Peyer's patch (tissue), 4 donors: Measurements from ENCODE around the gene VPS25. TPM values are rescaled to one million over a fixed set of nuclear protein-coding genes. Genes with fewer than 3 reads are reported as not detected.

Experiments used
- DNase-seq, 3 donors: peaks; one replicate each; pipeline ENCODE4 v3.0.0-alpha.2; 2017 to 2019
- H3K27ac ChIP-seq, 4 donors: fragments of 200-600 bp; sonication (generic); one replicate each; pipeline ENCODE4 v1.5.1; 2016 to 2019
- H3K27me3 ChIP-seq, 2 donors: fragments of 200-600 bp; sonication (generic); one replicate each; pipeline ENCODE4 v1.5.1; 2019
- H3K36me3 ChIP-seq, 3 donors: fragments of 200-600 bp; sonication (generic); one replicate each; pipeline ENCODE4 v1.5.1; 2016 to 2019
- H3K4me1 ChIP-seq, 4 donors: fragments of 200-600 bp; sonication (generic); one replicate each; pipeline ENCODE4 v1.5.1; 2016 to 2019
- H3K4me3 ChIP-seq, 4 donors: fragments of 200-600 bp; sonication (generic); 1 replicate in 3 of 4; 2 replicates in 1 of 4; pipeline ENCODE4 v1.5.1; 2016 to 2019; ENCODE audit warnings: mild to moderate bottlenecking in 1 of 4
- H3K9me3 ChIP-seq, 4 donors: fragments of 200-600 bp; sonication (generic); one replicate each; pipeline ENCODE4 v1.5.1; 2016 to 2019; ENCODE audit warnings: mild to moderate bottlenecking in 1 of 4
- POLR2A ChIP-seq, 2 donors: fragments of 450-650 bp; IDR thresholded peaks; one replicate each; pipeline ENCODE4 v1.5.1; 2017; ENCODE audit warnings: antibody characterized with exemption in 2 of 2, mild to moderate bottlenecking in 2 of 2, moderate library complexity in 2 of 2
- total RNA-seq, 4 donors: library from RNA; depleted of rRNA; stranded (reverse); fragments of >200 nt; gene quantifications; one replicate each; pipeline ENCODE4 v1.1.0, GENCODE V29; 2016
- TF ChIP-seq, protein P1 (sequence below), 6 experiments: fragments of 450-650 bp in 4 of 6; fragments of 200-600 bp in 2 of 6; sonication (generic) in 1 of 6; IDR thresholded peaks; one replicate each; pipeline ENCODE4 v1.5.1; 2017 to 2019; ENCODE audit warnings: antibody characterized with exemption in 6 of 6, mild to moderate bottlenecking in 3 of 6, moderate library complexity in 1 of 6

The VPS25 gene
- total RNA-seq, 4 donors from 2014 or later: 34.7 to 82.1 (median 67.5) TPM

DNA sequence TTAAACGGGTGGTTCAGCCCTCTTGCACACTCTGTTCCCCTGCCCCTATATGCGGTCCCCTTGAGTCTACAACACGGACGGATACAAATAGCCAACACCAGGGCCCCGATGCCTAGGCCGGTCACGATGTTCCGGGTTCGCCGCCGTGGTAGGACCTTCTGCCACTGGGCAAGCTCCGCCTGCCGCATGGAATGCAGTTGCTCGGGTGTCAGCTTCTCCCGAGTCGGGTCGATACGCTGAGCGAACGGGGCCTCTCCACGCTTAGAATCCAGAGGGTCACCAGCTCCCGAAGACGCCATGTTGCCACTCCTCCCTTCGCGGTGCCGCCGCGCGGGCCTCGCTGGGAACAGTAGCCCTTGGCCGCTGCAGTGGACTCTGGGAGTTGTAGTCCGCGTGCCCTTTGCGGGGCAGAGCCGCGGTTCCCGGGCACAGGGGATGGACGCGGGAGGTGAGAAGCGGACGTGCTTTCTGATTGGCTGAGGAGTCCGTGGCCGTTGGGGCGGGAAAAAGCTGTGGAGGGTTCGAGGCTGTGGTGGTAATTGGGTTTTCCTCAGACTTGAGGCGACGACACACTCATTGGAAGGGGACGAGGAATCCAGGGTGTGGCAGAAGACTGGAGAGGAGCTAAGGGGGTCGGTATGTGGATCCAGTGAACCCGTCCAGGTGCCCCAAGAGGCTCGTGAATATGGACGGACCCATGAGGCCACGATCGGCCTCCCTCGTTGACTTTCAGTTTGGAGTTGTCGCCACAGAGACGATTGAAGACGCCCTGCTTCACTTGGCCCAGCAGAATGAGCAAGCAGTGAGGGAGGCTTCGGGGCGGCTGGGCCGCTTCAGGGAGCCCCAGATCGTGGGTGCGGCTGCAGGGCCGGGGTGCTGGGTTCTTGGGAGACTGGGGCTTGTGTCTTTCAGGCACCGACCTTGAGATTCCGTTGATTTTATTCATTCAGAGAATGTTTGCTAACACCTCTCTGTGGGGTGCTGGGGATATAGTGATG lies 25.4 kb downstream of the VPS25 start, which contains the start of the genes CNTD1 and COA3:
TSS of gene CNTD1 (plus strand) at position 479 of the 998 bp plus-strand sequence. CDS start at position 686, 207 bp downstream.
TSS of gene COA3 (minus strand) at position 322 of the 998 bp plus-strand sequence. CDS start at position 299, 23 bp downstream.
- H3K4me1 ChIP-seq: peaks cover 0 to 29% (median 2%) of the 10 kb centered on the region in 4 donors
- TF ChIP-seq, protein P1, sequence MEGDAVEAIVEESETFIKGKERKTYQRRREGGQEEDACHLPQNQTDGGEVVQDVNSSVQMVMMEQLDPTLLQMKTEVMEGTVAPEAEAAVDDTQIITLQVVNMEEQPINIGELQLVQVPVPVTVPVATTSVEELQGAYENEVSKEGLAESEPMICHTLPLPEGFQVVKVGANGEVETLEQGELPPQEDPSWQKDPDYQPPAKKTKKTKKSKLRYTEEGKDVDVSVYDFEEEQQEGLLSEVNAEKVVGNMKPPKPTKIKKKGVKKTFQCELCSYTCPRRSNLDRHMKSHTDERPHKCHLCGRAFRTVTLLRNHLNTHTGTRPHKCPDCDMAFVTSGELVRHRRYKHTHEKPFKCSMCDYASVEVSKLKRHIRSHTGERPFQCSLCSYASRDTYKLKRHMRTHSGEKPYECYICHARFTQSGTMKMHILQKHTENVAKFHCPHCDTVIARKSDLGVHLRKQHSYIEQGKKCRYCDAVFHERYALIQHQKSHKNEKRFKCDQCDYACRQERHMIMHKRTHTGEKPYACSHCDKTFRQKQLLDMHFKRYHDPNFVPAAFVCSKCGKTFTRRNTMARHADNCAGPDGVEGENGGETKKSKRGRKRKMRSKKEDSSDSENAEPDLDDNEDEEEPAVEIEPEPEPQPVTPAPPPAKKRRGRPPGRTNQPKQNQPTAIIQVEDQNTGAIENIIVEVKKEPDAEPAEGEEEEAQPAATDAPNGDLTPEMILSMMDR (IDR thresholded peaks at IDR 0.05): no peak
- TF ChIP-seq POLR2A (IDR thresholded peaks at IDR 0.05): peak in 1 of 2 donors; percentile 63
- peak within 1 kb of the TSS; percentile 66 to 96 (median 84) for H3K4me3 ChIP-seq
- DNase-seq: peak; percentile 80 to 93 (median 92)
- H3K27ac ChIP-seq: peak within 1 kb of the TSS; percentile 68 to 93 (median 78)
- H3K27me3 ChIP-seq: no peaks in the 10 kb centered on the region
- H3K9me3 ChIP-seq: no peaks in the 10 kb centered on the region
- H3K36me3 ChIP-seq: peaks cover 0 to 5% (median 0%) of the 10 kb centered on the region in 3 donors

DNA sequence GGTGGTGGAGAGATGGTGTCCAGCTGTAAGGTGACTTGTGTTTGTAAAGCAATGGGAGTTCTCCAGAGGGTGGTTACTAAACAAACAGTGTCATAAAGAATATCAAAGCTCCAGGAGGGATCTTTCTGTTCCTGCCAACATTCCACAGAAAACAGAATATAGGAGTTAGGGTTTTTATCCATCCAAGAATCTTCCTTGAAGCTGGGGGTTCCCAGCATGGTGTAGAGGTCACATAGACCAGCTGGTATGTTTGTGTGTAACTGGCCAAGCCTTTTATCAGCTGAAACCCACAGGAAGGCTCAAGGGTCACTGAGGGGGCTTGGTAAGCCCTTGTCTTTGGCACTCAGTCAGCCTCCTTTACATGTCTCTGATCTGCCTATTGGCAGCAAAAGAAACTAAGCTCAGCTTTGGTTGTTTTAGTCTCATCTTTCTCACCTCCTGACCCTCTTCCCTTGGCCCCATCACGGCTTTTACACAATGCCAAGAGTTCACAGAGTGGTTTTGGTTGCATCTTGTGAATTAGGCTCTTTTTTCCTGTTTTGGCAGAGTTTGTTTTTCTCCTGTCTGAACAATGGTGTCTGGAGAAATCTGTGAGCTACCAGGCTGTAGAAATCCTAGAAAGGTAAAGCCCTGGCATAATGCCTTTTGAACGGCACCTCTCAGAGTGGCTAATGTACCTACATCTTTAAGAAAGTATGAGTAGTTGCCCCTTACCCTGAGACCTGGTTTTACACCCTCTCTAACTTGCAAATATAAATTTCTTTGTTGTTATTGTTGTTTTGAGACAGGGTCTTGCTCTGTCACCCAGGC lies 30.0 kb downstream of the VPS25 start:
- no peaks in the 10 kb centered on the region for H3K9me3 ChIP-seq
- no peak overlapping the region for H3K27ac ChIP-seq
- H3K4me3 ChIP-seq: no peak overlapping the region
- DNase-seq: peak in 1 of 3 donors; percentile 21
- no peaks in the 10 kb centered on the region for H3K27me3 ChIP-seq
- peaks cover 0 to 28% (median 2%) of the 10 kb centered on the region in 4 donors for H3K4me1 ChIP-seq
- TF ChIP-seq POLR2A (IDR thresholded peaks at IDR 0.05): no peak
- no peaks in the 10 kb centered on the region for H3K36me3 ChIP-seq

DNA sequence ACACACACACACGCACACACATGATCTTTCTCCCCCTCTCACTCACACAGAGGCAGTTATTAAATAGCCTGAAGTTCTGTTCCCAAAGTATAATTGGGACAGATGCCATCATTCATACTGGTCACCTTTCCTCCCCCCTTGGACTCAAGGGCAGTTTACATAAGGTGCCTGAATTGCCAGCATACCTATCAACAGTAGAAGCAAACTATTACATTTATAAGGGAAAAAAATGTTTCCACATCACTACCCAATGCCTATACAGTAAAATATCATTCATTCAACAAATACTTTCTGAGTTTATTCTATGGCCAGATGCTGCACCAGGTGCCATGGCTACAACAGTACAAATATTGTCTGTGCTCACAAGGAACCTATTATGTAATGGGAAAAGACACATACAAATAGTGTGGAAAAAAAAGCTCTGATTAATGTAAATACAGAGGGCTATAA lies 31.7 kb downstream of the VPS25 start:
- Histone ChIP-seq H3K9me3 (no peaks in the 10 kb centered on the region), H3K4me1 (peaks cover 0 to 23% (median 0%) of the 10 kb centered on the region in 4 donors), H3K27ac (peak overlapping the region in 2 of 4 donors; percentile 15 to 72), H3K4me3 (no peak overlapping the region), H3K27me3 (no peaks in the 10 kb centered on the region), H3K36me3 (peaks cover 0 to 8% (median 0%) of the 10 kb centered on the region in 3 donors)
- TF ChIP-seq POLR2A (IDR thresholded peaks at IDR 0.05): no peak
- TF ChIP-seq, protein P1 (IDR thresholded peaks at IDR 0.05): no peak
- DNase-seq: peak in 1 of 3 donors; percentile 47

DNA sequence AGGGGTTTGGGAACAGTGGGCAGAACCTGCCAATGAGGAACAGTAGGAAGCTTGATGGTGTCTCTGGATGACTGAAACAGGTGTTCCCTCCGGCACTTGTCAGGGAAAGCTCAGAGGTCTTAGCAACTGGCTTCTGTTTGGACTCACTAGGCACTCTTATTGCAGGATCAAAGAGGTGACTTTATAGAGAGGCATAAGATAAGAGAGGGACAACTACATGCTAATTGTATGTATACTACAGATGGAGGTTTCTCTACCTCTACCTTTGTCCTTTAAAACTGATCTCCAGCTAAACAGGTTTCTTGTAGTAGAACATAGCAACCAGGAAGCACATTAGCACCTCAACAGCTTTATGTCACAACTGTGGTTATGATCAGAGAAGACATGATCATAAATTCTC lies 33.0 kb downstream of the VPS25 start:
- H3K4me3 ChIP-seq: no peak overlapping the region
- H3K27ac ChIP-seq: peak overlapping the region in 2 of 4 donors; percentile 15 to 72
- H3K9me3 ChIP-seq: no peaks in the 10 kb centered on the region
- H3K27me3 ChIP-seq: no peaks in the 10 kb centered on the region
- TF ChIP-seq, protein P1 (IDR thresholded peaks at IDR 0.05): no peak
- TF ChIP-seq POLR2A (IDR thresholded peaks at IDR 0.05): no peak
- H3K4me1 ChIP-seq: peaks cover 0 to 23% (median 0%) of the 10 kb centered on the region in 4 donors
- peak in 1 of 3 donors; percentile 50 for DNase-seq
- peaks cover 0 to 21% (median 0%) of the 10 kb centered on the region in 3 donors for H3K36me3 ChIP-seq

DNA sequence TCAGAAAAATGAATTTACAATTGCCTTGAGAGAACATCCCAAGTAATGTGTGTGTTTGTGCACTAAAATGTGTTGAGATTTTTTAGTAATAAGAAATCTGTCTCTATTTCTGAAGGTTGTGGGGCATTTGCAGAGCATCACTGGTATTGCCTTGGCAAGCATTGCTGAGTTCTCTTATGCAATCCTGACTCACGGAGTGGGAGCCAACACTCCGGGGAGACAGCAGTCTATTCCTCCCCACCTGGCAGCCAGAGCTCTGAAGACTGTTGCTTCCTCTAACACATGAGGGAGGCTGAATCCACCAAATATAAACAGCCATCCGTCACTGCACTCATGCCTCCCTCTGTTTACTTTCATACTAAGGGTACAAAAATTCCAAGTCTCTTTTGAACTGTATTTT lies 36.0 kb downstream of the VPS25 start:
- Histone ChIP-seq H3K27ac (peak overlapping the region in 1 of 4 donors; percentile 25), H3K4me3 (no peak overlapping the region), H3K4me1 (peaks cover 0 to 18% (median 0%) of the 10 kb centered on the region in 4 donors), H3K27me3 (no peaks in the 10 kb centered on the region), H3K9me3 (no peaks in the 10 kb centered on the region), H3K36me3 (peaks cover 0 to 48% (median 0%) of the 10 kb centered on the region in 3 donors)
- no peak for TF ChIP-seq POLR2A (IDR thresholded peaks at IDR 0.05)
- TF ChIP-seq, protein P1 (IDR thresholded peaks at IDR 0.05): no peak
- DNase-seq: no peak
